ENCODE data around the gene LPIN2.
"Not testable (repeated sequence)": the region's sequence is repeated elsewhere in the genome, so short reads cannot be mapped to it uniquely, and the experiment has no call there.

Gene LPIN2

DNA sequence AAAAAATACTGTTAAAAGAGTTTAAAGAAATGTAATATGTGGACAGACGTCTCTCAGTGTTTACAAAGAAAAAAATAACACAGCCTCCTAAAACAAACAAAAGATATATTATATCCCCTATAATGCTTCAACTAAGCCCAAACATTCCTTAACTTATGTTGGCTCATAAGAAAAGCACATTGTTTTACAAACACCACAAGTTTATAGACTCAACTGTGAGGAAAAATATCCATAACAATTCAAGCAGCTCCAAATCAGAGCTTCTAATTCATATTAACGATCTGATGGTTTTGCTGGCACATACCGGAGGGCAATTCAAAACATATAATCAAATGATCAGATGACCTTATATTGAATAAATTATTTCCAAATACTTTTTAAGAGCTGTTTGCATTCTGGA lies 5.5 kb downstream of the LPIN2 start:
- no peak for DNase-seq (ENCODE audit: low read depth)

DNA sequence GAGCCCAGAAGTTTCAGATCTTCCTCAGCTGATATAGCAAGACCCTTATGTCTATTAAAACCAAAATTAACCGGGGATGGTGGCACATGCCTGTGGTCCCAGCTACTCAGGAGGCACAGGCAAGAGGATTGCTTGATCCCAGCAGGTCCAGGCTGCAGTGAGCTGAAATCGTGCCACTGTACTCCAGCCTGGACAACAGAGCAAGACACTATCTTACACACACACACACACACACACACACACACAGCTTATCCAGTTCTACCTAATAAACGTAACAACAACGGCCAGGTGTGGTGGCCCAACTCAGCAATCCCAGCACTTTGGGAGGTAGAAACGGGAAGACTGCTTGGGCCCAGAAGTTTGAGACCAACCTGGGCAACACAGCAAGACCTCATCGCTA lies 7.5 kb downstream of the LPIN2 start:
- DNase-seq (ENCODE audit: low read depth) = no peak

DNA sequence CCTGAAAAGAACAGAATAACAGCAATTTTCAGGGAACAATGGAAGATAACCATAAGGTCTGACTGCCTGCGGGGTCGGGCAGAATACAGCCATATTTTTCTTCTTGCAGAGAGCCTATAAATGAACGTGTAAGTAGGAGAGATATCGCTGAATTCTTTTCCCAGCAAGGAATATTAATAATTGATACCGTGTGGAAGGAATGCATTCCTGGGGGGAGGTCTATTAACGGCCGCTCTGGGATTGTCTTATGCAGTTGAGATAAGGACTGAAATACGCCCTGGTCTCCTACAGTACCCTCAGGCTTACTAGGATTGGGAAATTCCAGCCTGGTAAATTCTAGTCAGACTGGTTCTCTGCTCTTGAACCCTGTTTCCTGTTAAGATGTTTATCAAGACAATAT lies 9.2 kb downstream of the LPIN2 start:
- not testable (repeated sequence) for DNase-seq (ENCODE audit: low read depth)

DNA sequence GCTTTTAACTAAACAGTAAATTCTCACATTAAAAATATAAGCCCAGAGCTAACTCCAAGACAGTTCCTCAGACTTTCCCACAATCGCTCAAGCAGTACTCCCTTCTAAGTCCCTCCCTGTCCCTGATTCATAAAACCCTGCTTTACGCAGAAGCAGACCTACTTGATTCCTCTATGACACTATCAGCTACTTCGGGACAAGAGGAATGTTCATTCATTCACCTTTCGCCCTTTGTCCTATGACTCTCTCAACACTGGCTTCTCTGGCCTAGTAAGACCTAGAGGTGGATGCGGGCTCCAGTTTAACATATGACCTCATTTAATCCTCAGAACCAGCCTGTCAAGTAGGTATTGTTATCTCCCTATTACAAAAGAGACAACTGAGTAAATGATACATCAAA lies 10.2 kb downstream of the LPIN2 start:
- DNase-seq (ENCODE audit: low read depth) = no peak

DNA sequence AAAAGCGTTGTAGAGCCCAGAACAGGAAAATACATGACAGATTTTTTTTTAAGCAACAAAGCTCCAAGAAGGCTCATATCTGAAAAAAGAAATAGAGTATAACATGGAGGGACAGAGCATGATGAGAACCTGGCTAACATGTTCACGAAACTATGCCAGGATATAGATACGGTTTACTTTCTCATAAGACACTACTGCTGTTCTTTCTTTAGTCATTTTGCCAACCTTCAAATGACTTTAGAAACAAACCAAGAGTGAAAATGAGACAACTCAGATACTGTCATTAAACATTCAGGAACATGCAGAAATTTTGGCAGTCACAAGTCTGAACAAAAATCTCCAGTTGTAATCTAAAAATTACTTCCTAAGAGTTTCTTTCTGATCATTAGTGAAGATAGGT lies 14.3 kb downstream of the LPIN2 start:
- DNase-seq (ENCODE audit: low read depth) = no peak

DNA sequence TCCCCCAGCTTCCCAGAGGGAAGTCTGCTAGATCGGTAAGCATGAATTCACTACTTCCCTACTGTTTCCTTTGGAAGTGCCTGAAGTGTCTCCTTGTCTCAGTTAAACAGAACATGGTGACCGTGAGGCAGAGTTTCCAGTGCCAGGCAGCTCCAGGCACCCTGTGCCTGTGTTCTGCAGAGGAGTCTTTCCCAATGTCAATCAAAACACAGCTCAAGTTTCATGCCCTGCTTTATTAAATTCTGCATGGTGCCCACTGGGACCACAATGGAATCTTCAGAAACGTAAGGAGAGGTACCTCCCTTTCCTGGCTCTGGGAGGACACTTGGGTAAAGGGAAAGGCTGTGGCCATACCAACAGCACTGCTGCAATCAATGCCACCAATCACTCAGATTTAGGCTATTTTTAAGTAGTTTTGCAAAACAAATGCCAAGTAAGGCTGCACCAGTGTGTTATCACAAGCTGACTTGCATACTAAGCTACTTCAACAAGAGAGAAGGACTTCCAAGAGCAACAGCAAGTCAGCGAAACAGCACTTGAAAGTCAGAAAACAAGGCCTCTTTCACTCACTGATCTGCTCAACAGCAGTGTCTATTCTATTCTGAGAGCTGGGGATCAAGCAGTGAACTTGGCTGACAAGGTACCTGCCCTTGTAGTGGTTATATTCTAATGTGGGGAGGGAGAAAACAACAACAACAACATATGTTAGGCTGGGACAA lies 14.9 kb downstream of the LPIN2 start:
- no peak for DNase-seq (ENCODE audit: low read depth)

DNA sequence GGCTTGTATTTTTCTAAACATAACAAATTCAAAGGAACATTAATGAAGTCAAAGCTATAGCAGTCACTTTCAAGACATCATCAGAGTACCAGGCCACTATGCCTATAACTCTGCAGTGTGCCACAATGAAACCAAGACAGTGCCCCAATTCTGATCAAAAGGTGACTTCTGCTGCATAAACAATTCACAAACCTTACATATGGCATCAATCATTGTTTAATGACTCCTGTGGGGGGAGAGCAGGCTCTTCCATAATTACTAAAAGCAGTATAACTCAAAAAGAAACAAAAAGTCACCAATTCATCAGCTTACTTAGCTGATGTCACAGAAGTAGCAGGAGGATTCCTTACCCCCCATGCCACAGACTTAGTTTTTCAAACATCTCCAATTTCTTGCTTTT lies 15.5 kb downstream of the LPIN2 start:
- no peak for DNase-seq (ENCODE audit: low read depth)

DNA sequence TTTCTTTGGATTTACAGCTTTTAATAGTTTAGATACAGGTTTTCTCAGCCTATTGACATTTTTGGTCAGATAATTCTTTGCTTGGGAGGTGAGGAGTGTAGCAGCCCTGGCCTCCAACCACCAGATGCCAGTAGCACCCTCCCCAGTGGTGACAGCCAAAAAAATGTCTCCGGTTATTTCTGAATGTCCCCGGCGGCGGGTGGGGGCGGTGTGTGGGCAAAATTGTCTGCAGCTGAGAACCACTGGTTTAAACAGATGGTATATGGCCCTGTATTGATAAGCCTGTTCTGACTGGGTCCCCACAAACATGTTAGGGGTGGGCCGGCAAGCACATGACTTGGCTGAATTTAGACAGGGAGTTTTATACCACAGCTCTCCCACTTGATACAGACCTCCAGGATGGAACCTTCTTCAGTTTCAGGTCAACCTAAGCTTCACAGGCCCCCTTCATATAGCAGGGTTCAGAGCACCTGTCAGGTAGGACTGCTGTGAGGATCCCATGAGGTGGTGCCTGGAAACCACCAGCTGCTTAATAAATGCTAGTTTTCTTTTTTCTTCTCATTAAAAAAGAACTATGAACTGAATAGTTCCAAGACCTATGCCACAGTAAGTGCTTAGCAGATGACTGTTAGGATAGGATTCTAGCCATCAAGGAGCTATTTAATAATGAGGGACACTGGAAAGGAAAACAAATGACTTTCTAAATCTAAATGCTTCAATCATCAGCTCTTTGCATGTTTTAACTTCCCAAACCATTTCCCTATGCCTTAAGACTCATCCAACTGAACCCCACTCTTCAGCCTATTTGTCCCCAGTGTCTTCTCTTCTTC lies 18.1 kb downstream of the LPIN2 start:
- peak; percentile 64 for DNase-seq (ENCODE audit: low read depth)

DNA sequence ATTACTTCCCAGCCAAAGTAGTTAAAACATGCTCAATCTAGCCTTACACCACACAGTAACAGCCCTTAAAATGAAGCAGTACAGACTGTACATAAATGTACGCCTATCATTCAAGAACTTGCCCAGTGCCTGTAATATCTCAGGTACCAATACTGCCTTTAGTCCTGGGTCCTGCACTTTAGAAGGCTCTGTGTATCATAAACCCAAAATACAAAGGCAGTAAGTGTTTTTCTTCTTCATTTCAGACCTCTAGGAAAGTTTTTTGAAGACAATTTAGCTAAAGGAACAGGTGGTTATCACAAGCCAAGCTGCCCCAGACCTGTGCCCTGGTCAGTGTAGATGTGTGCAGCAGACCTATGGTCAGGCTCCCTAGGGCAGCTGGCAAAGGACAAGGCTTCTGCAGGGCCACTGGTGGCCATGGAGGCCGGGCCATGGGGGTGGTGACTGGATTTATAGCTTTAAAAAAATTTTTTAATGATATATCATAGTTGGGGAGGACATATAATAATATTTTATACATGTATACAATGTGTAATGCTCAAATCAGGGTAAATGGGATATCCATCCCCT lies 18.8 kb downstream of the LPIN2 start:
- no peak for DNase-seq (ENCODE audit: low read depth)

DNA sequence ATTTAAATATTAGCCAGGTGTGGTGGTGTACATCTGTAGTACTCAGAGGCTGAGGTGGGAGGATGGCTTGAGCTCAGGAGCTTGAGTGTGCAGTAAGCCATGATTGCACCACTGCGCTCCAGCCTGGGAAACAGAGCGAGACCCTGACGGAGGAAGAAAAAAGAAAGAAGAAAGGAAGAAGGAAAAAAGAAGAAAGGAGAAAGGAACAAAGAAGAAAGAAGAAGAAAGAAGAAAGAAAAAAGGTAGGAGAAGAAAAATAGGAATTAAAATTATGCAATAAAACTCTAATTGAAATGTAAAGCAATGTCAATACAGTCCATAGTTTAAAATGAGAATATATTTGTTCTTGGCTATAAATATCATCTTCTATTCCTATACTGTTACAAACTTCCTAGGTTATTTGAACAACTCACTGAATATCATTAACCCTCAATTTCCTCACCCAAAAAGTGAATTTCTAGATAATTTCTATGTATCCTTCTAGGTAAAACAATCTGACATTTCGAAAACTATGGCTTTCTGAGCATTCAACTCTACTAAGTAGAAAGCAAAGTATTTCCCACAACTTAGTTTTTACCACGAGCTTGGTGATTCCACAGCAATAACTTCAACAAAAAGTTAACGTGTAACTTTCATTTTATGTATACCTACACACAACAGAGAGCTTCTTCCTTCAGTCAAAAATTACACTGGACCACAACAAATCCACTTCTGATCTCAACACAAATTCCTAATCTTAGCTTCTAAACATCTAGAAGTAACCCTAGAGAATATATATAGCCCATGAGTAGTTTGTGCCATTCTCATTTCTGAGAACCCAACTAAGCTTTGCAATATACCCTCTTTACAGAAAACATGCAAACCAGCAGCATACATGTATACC lies 19.7 kb downstream of the LPIN2 start:
- DNase-seq (ENCODE audit: low read depth) = no peak

DNA sequence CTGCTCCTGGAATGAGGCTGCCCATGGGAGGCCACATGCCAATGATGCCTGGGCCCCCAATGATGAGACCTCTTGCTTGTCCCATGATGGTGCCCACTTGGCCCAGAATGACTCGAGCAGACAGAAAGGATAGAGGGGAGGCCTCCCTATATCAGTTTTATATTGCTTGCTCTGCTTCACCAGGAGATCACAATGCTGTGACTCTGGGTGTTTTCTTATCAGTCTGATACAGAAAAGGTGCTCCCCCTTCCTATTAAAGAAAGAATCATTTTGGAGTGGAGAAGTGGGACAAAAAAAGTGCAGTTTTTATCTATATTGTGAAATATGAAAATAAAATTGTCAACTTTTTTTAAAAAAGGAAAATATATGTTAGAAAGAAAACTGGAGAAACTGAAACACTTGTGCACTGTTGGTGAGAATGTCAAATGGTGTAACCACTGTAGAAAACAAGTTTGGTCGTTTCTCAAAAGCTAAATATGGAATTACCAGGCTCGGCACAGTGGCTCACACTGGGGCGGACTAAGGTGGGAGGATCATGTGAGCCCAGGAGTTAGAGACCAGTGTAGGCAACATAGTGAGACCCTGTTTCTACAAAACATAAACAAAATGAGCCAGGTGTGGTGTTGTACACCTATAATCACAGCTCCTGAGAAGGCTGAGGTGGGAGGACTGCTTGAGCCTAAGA lies 21.8 kb downstream of the LPIN2 start:
- no peak for DNase-seq (ENCODE audit: low read depth)

DNA sequence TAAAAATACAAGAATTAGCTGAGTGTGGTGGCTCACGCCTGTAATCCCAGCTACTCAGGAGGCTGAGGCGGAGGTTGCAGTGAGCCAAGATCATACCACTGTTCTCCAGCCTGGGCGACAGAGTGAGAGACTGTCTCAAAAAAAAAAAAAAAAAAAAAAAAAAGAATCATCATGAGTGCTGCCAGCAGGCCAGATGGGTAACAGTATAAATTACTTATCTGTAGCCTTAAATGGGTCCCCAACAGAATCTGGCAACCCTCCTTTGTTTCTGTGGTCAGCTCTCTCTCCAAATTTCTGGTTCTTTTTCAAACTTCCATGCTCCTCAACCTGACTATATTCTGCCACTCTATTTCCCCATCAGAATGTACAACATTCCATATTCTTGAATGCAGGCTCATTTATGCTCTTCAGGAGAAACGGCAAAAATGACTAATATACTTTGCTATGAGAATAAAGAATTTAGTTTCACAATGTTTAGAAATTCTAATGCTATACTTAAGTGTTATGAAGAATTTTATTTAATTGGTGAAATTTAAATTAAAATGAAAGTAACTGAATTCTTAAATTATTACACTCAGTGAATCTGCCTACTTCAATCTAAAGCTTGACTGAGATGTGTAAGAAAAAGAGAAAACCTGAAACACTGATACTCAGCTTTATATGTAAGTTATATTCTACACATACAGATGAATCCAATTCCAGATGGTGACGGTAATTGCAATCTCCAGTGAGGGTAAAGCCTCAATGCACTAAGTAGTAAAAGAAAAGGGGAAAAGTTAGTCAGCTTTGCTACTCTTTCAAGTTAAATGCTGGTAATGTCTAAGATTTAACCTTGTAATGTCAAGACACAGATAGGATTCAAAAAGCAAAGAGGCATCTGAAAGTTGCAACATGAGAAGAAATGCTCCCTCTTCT lies 24.8 kb downstream of the LPIN2 start:
- no peak for DNase-seq (ENCODE audit: low read depth)

DNA sequence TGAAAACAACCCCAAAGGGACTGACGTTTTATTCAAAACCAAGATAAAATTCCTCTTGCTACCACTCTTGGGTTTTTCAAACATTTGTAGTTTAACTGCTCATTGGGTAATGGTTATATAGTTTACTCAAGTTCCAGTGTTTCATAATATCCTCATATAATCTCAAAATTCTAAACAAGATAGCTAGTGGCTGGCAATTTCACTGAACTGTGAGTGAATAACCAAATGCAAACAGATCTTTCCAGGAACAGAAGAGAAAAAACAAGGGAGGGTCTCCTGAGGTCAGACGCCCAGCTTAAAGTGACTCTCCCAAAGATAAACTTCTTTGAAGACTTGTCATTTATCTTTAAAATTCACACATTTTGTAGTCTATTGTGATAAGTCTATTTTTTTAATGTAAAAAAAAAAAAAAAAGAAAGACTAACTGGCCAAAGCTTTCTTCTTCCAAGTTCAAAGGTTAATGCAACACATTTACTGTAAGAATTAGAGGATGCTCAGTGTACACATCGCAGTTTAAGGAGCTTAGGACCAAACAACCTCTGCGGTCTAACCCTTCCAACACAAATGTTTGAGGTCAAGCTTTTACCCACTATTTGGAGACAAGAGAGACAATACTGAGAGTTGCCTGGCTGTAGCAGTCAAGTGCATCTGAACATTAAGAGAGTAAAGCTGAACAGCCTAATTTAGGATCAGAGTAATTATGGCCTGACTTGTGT lies 26.6 kb downstream of the LPIN2 start:
- DNase-seq (ENCODE audit: low read depth) = no peak

DNA sequence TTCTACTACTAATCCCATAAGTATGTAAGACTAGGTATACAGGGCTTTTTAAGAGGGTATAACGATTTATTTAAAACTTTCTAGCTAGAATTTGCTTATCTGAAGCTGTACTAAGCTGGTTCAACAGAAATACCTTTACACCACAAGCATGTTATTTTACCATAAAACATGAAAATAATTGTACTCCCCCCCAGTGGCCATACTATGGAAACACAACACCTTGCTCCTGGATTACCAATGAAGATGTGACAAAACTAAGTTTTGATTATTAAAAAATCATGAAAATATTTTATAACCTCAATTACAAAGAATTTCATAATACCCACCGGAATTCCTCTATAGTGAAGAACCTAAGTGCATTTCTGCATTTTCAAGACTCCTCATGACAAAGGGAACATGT lies 27.3 kb downstream of the LPIN2 start:
- DNase-seq (ENCODE audit: low read depth) = no peak

DNA sequence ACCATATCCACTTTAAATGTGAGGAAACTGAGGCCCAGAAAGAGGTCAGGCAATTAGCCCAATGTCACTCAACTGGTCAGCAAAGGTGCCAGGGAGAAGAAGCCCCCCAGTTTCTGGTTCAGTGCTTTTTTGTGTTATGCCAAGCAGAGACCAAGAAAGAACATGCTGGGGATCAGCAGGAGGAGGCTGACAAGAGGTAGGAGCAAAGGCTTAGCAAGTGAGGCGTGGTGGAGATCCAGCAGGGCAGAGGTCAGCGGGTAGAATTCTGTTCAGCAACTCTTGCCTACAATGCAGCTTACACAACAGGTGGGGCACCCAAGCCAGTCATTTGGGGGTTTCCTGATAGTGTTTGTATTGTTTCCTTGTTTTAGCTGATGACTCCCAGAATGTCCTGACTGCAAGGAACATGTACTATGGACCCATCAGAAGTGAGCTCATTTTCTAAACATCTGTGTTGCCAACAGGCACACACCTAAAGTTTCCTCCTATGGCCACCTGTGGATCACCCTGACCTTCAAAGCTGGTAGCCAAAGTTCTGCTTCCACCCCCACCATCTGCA lies 28.2 kb downstream of the LPIN2 start:
- no peak for DNase-seq (ENCODE audit: low read depth)

DNA sequence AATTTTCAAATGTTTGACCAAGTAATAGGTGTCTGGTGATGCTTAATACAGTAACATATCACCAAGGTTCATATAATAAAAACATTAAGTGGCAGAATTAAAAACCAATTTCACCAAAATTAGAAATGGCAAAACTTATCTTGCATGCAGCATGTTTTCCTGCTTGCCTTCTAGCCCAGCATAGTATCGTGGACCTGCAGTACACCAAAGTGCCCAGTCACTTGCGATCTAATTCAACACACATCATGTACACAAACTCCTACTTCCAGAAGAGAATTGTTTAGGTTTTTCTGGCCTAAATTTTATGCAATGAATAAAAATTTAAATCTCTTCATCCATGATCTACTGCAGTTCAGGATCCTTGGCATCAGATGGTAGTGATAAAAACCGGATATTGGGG lies 28.9 kb downstream of the LPIN2 start:
- no peak for DNase-seq (ENCODE audit: low read depth)

DNA sequence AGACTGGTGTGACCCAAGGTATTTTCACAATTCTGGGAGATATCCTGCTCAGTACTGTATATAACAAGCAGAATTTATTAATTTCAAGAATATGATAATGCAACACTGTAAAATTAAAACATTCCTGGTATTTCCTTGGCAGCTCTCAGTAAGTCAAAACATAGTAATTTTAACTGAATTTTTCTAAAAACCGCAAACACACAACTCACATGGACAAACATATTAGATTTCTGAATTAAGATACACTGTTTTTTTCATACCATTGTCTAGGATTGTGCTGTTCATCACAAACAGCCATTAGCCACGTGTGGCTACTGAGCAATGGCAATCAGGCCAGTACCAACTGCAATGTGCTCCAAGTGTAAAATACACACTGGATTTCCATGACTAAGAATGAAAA lies 29.6 kb downstream of the LPIN2 start:
- no peak for DNase-seq (ENCODE audit: low read depth)

DNA sequence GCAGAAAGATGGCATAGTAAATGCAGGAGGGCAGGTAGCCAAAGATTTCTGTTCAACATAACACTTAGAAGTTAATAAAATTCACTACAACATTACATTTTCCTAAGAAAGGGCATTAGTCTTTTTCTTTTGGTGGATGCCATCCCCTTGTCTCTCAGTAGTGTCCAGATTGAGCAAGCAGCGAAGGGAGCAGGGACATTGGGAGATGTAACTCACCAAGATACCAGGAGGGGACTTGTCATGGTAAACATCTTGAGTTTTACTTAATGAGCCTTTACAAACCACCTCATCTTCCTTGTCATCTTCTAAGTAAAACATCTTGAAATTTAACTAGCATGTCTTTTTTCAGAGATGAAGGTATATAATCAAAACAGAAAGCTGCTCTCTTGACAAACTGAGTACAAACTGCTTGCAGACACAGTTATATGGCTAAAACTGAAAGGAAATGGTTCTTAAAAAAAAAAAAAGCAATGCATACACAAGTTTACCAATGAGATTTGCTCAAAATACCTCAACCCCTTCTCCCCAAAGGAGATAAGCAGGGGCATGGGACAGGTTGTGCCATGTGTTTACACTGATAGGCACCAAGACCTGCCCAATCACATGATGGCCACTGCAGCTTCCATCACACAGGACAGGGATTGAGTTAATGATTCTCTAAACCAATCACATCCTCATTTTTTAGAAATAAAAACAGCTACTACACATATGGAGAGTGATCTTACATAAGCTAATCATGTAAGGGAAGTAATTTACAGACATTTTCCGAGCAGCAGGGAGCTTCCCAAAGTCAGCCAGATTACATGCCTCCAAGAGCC lies 30.3 kb downstream of the LPIN2 start:
- DNase-seq (ENCODE audit: low read depth) = no peak

DNA sequence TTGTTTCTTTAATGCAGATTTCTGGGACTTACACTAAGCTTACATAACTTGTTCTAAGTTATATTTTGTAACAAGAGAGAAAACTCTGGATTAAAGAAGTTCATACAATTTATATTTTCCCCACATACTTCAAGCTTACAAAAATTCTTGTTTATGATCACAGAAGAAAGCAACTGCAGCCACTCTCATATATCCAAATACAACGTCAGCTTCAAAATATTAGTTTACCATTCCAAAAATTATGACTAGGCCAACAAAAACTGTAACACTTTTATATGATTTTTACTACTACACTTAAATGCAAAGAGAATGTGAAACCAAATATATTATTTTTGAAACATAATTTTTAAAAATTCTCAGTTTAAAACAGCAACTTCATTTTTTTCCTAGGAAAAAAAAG lies 30.9 kb downstream of the LPIN2 start:
- no peak for DNase-seq (ENCODE audit: low read depth)

Data from activated T-cell treated with anti-CD3 and anti-CD28 coated beads for 1 hour (primary cell).